ENCODE results near the gene REEP1. TPM values are rescaled to one million over a fixed set of nuclear protein-coding genes. Genes with fewer than 3 reads are reported as not detected.

The REEP1 gene
- total RNA-seq (2022; extraction: Qiagen RNA extraction) = 0.92 to 1.1 TPM (median 1.0 TPM) in 5 replicates

DNA sequence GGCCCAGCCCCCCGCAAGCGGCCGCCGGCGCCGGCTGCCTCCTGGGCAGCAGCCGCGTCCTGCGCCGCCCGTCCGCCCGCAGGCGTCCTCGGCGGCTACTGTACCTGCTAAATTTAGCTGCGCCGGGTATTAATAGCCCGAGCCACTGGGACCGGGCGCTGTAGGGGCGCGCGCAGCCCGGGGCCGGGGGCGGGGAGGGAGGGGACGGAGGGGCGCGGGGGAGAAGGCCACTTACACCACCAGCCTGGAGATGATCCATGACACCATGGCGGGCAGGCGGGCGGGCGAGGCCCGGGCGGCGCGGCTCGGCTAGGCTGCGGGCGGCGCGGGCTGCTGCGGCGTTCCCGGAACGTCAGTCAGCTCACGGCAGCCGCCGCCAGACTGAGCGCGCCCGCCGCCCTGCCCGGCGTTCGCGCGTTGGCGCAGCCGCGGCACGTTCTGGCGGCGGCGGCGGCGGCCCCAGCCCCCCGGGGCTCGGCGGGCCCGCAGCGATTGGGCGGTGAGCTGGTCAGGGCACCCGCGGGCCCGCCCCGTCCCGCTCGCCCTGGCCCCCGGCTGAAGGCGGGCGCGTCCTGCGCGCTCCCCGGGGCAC, at the start of gene REEP1:
Gene REEP1 (minus strand): TSS at position 383 of the 592 bp plus-strand sequence. CDS start 116 bp downstream, at position 267.

GRCh38 chr2:86195055-86195807, 142.2 kb downstream of the REEP1 start, which contains the start of gene IMMT:
Gene IMMT, minus strand, starts transcription at chr2:86195462. Its CDS starts 80 bp downstream, at chr2:86195382.

Other genes with a start within 250 kb of the REEP1 start
- gene POLR1A, start 231.7 kb downstream of the REEP1 start, total RNA-seq (2022; extraction: Qiagen RNA extraction) = 19.1 to 23.2 TPM (median 21.1 TPM) in 5 replicates
- gene PTCD3, start 231.4 kb downstream of the REEP1 start, total RNA-seq (2022; extraction: Qiagen RNA extraction) = 56.4 to 83.2 TPM (median 70.0 TPM) in 5 replicates
- gene IMMT, start 142.2 kb downstream of the REEP1 start, total RNA-seq (2022; extraction: Qiagen RNA extraction) = 102 to 118 TPM (median 107 TPM) in 5 replicates
- gene MRPL35, start 138.2 kb downstream of the REEP1 start, total RNA-seq (2022; extraction: Qiagen RNA extraction) = 67.4 to 101 TPM (median 69.8 TPM) in 5 replicates
- gene KDM3A, start 103.7 kb upstream of the REEP1 start, total RNA-seq (2022; extraction: Qiagen RNA extraction) = 19.1 to 30.8 TPM (median 21.5 TPM) in 5 replicates
- gene CHMP3, start 225.8 kb upstream of the REEP1 start, total RNA-seq (2022; extraction: Qiagen RNA extraction) = 123 to 130 TPM (median 129 TPM) in 5 replicates

Data from A549 treated with AZD2906 at 1 μM for 4 hours (cell line).